H7 (cell line): ENCODE results near the gene GBP1. TPM values are rescaled to one million over a fixed set of nuclear protein-coding genes. Genes with fewer than 3 reads are reported as not detected.
"Not testable (repeated sequence)": the region's sequence is repeated elsewhere in the genome, so short reads cannot be mapped to it uniquely, and the experiment has no call there.

Experiments
- DNase-seq: peaks from one replicate; pipeline ENCODE4 v3.0.0; 2012
- H3K27me3 ChIP-seq: 2 replicates; pipeline ENCODE4 v1.6.0; 2011; ENCODE audit warnings: mild to moderate bottlenecking, low read length; ENCODE audit not compliant: control insufficient read depth, insufficient read depth
- H3K36me3 ChIP-seq: replicated peaks from 2 replicates; pipeline ENCODE4 v1.5.1; 2011; ENCODE audit warnings: low read length; ENCODE audit not compliant: control insufficient read depth, insufficient read depth
- H3K4me3 ChIP-seq: 2 replicates; pipeline ENCODE4 v1.5.1; 2011; ENCODE audit warnings: low read depth, mild to moderate bottlenecking, control low read depth, low read length, moderate library complexity; ENCODE audit not compliant: insufficient read depth
- total RNA-seq: library from RNA; depleted of rRNA; stranded (reverse); fragments of >200 nt; shearing (Covaris generic); gene quantifications from 2 replicates; pipeline ENCODE4 v1.2.3, GENCODE V29; 2014

Gene GBP1
- total RNA-seq, 1 experiment from 2014 or later: not detected

GRCh38 chr1:89080068-89080467 is 15.1 kb upstream of the GBP1 start:
- DNase-seq, H3K36me3 ChIP-seq, H3K27me3 ChIP-seq, H3K4me3 ChIP-seq: not testable (repeated sequence)

- not testable (repeated sequence) for H3K27me3 ChIP-seq, DNase-seq, H3K36me3 ChIP-seq, H3K4me3 ChIP-seq
These were observed 7.6 kb upstream of the GBP1 start for GRCh38 chr1:89072466-89073065.

GRCh38 chr1:89070509-89070908 is 5.5 kb upstream of the GBP1 start:
- Histone ChIP-seq H3K4me3 (no peak overlapping the region), H3K27me3 (no peaks in the 10 kb centered on the region), H3K36me3 (no peaks in the 10 kb centered on the region)
- no peak for DNase-seq

DNA sequence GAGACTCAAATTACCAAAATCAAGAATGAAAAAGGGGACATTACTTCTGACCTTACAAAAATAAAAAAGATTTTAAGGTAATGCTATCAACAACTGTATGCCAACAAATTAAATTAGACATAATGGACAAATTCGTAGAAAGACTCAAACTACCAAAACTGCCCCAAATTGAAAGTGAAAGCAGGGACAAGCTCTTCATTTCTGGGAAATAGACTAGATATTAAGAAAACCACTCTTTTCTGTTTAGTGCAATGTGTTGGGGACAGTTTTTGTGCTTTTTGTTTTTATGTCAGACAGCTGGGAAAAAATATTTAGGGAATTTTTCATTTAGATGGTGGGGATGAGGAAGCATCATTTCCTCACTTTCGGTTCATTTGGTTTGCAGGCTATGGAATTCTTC is 4.9 kb upstream of the GBP1 start:
- no peak overlapping the region for H3K4me3 ChIP-seq
- DNase-seq: no peak
- no peaks in the 10 kb centered on the region for H3K27me3 ChIP-seq
- H3K36me3 ChIP-seq: no peaks in the 10 kb centered on the region

- H3K27me3 ChIP-seq: no peaks in the 10 kb centered on the region
- DNase-seq: no peak
- H3K4me3 ChIP-seq: no peak overlapping the region
- no peaks in the 10 kb centered on the region for H3K36me3 ChIP-seq
These were observed 3.3 kb upstream of the GBP1 start for GRCh38 chr1:89068291-89068690.

DNA sequence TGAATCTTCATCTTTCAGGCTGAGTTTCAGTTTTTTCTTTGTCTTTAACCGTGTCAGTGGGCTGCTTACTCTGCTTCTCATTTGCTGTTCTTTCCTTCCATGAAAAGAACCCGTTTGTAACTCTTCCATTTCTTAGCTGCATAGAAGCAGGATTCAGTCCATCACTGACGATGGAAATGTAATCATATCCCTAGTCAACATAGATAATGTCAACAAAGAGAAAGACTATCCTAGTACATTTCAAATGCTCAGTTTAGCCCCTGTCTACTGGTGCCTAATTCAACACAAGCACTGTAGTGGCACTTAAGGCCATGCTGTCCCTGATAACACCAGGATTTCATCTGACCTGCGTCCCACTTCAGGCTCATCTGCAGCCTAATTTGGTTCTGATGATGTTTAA is 376 bp downstream of the GBP1 start:
- no peak overlapping the region for H3K4me3 ChIP-seq
- DNase-seq: no peak
- no peaks in the 10 kb centered on the region for H3K27me3 ChIP-seq
- no peaks in the 10 kb centered on the region for H3K36me3 ChIP-seq

DNA sequence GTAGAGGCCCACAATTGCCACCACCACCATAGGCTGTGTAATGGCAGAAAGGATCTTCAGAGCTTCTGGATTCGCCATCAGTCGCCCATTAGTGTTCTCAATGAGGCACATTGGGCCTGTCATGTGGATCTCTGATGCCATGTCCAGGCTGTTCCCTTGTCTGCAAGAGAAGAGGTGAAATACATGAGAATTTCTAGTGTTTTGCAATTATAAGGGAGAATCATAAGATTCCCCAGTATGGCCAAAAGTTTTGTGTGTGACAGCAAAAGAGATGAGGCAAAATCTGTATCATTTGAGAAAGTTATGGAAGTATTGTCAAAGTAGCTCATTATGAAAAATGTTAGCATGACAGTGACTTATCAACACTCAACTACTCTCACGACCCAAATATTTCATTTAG is 1.9 kb downstream of the GBP1 start:
- Histone ChIP-seq H3K4me3 (no peak overlapping the region), H3K27me3 (no peaks in the 10 kb centered on the region), H3K36me3 (no peaks in the 10 kb centered on the region)
- DNase-seq: no peak

DNA sequence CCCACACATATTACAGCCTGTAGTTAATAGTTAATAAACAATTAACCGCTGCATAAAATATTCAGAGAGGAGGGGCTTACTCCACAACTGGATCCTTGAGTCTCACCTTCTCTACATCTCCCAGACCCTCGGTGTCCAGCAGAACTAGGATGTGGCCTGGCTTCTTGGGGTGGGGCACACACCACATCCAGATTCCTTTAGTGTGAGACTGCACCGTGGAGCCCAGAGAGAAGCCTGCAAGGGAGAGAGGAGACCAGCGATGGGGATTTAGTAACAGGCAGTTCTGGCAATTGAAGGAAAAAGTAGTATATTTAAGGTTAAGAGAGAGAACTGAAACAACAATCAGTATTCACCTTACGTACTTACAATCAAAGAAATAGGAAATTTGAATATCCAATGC is 4.9 kb downstream of the GBP1 start:
- Histone ChIP-seq H3K36me3 (no peaks in the 10 kb centered on the region), H3K27me3 (no peaks in the 10 kb centered on the region), H3K4me3 (no peak overlapping the region)
- no peak for DNase-seq

DNA sequence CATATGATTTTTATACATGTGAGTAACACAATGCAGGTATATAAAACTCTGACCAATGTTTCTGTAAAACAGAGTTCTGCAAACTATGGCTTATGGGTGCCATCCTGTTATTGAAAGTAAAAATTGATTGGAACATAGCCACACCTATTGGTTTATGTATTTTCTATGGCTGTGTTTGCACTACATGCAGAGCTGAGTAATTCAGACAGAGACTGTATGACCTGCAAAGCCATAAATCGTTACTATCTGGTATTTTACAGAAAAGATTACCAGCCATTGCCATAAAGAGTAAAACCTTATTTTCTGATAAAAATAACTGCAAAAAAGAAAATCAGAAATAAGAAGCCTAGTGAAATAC is 13.1 kb downstream of the GBP1 start:
- Histone ChIP-seq H3K4me3 (no peak overlapping the region), H3K36me3 (no peaks in the 10 kb centered on the region), H3K27me3 (no peaks in the 10 kb centered on the region)
- DNase-seq: no peak

DNA sequence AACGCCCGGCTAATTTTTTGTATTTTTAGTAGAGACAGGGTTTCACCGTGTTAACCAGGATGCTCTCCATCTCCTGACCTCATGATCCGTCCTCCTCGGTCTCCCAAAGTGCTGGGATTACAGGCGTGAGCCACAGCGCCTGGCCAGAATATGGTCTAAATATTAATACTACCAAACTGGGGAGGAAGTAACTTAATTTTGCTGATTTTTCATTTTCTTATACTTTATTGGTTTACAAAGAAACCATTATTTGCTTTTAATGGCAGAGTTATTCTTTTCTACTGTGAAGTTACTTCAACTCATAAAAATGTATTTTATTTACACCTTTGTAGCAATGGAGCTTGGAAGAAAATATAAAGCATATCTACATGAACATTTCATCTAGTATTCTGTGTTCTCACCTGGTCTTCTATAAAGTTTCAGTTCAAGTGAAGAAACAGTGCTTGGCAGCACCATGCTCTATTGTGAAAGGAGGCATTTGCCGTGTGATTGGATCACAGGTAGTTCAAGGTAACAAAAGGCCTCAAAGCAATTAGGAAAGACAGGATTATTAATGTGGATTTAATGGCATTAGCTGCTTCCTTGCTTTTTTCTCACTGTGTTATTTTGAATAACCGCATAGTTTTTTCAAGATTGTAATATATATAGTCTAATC is 13.6 kb downstream of the GBP1 start:
- no peak for DNase-seq
- Histone ChIP-seq H3K36me3 (no peaks in the 10 kb centered on the region), H3K27me3 (no peaks in the 10 kb centered on the region), H3K4me3 (no peak overlapping the region)

DNA sequence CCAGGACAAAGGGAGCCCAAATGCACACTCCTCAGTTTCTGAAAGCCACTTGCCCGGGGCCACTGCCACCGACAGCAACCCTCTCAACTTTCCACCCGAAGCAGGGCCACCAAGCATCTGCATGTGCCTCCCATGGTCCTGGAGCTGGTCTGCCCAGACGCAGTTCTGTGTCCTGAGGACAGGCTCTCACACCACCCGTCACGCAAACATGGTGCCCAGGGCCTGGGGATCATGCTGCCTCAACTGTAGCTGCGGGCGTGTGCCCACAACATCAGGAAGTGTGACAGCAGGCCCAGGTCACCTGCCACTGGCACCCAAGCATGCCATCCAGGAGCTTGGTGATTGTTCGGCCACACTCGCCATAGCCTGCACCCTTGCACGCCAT is 14.4 kb downstream of the GBP1 start:
- no peak overlapping the region for H3K4me3 ChIP-seq
- H3K36me3 ChIP-seq: no peaks in the 10 kb centered on the region
- no peaks in the 10 kb centered on the region for H3K27me3 ChIP-seq
- DNase-seq: no peak

DNA sequence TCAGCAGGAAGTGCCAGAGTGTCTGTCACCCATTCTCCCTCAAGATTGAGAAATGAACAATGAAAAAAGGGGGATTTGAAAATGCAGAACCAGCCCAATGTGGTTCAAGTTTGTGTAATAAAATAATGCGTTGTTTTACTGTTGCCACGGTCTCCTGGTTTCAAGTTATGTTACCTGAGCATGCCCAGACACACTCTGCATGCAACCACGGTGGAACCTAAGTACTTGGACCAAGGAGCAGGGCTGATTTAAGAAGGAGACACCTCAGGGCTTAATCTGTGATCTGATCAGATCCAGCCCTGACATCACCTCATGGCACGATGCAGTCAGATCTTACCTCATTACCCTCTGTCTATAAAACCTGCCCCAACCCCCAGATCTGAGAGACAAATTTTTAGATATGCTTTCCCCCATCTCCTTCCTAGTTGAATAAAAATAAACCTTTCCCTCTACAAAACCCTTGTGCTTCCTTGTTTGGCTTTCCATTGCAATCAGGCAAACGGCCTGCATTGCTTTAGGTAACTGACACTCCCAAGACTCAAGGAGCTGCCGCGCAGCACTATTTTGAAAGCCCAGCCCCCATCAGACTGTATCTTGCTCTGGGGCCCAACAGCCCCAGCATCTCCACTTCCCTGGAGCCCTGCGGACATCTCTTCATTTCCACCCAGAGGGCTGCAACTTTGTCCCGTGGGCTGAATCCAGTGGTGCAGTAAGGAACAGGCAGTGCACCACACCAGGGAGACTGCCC is 14.9 kb downstream of the GBP1 start:
- not testable (repeated sequence) for H3K27me3 ChIP-seq, H3K36me3 ChIP-seq, H3K4me3 ChIP-seq, DNase-seq

DNA sequence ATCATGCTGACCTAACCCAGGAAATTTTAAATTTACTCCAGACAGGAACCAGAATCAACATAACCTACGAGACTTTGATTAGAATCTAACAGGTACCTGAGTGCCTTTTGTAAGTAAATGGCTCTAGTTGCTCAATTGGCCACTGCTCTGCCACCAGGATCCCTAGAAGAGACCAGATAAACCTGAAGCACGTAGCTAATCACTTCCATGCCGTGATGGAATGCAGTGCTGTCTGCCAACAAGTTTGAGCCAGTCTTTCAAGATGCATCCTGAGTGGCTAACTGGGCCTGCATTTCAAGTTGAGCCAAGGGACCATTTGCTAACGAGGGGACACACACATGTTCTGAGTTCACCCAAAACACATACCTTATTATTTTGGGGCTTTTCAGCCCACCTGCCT is 15.8 kb downstream of the GBP1 start:
- H3K27me3 ChIP-seq, DNase-seq, H3K36me3 ChIP-seq, H3K4me3 ChIP-seq: not testable (repeated sequence)

- DNase-seq: no peak
- no peaks in the 10 kb centered on the region for H3K36me3 ChIP-seq
- no peaks in the 10 kb centered on the region for H3K27me3 ChIP-seq
- H3K4me3 ChIP-seq: no peak overlapping the region
These were observed 17.3 kb downstream of the GBP1 start for GRCh38 chr1:89047734-89048133.
